ENCODE measurements around the gene SEC14L3. TPM values are rescaled to one million over a fixed set of nuclear protein-coding genes. Genes with fewer than 3 reads are reported as not detected.

SEC14L3 gene
- total RNA-seq, 4 donors from 2014 or later: not detected

DNA sequence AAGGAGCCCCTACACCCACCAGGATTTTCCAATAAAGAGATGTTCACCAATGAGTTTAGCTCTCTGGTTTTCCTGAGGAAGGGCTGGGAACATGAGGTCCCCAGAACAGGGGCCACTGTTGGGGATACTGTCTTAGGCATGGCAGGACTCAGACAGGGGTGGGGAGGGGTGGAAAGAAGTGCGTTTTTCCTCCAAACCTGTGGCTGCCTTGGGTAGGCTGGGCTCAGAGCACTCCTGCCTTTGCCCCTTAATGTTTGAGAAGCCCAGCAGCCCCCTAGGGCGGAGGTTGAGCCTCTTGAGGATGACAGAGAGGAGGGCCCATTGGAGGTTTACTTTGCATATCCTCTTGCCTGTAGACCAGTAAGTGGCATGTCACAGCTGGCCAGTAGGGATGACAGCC, 35.6 kb downstream of the SEC14L3 start:
- in situ Hi-C loops (cut with MboI; ENCODE audit: low pct_ligation_motif_present in 1 of 4, low pct_unique_long_range_greater_than_20kb in 1 of 4, low sequenced_read_pairs in 3 of 4): no loop called here
- peak overlapping the region in 2 of 4 donors; percentile 13 to 43 for H3K27ac ChIP-seq
- TF ChIP-seq POLR2AphosphoS5 (IDR thresholded peaks at IDR 0.05) (no peak), POLR2A (IDR thresholded peaks at IDR 0.05) (no peak), EP300 (IDR thresholded peaks at IDR 0.05; ENCODE audit: low read depth) (no peak)
- TF ChIP-seq, protein P1, sequence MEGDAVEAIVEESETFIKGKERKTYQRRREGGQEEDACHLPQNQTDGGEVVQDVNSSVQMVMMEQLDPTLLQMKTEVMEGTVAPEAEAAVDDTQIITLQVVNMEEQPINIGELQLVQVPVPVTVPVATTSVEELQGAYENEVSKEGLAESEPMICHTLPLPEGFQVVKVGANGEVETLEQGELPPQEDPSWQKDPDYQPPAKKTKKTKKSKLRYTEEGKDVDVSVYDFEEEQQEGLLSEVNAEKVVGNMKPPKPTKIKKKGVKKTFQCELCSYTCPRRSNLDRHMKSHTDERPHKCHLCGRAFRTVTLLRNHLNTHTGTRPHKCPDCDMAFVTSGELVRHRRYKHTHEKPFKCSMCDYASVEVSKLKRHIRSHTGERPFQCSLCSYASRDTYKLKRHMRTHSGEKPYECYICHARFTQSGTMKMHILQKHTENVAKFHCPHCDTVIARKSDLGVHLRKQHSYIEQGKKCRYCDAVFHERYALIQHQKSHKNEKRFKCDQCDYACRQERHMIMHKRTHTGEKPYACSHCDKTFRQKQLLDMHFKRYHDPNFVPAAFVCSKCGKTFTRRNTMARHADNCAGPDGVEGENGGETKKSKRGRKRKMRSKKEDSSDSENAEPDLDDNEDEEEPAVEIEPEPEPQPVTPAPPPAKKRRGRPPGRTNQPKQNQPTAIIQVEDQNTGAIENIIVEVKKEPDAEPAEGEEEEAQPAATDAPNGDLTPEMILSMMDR (IDR thresholded peaks at IDR 0.05): no peak
- no peaks in the 10 kb centered on the region for H3K27me3 ChIP-seq
- intact Hi-C loops (cut with DNase I; ENCODE audit: low total_unique reads): no loop called here
- whole genome bisulfite sequencing, 2 donors (ENCODE audit: low coverage in 1 of 2): 85% methylated on average over 2 of the region's 2 CpGs; no CpG with 5 or more reads in 1 of the 2 donors
- H3K36me3 ChIP-seq: no peaks in the 10 kb centered on the region
- H3K4me3 ChIP-seq: no peak overlapping the region
- H3K9me3 ChIP-seq: no peaks in the 10 kb centered on the region
- H3K4me1 ChIP-seq: peaks cover 0 to 7% (median 3%) of the 10 kb centered on the region in 4 donors
- no peak for DNase-seq

DNA sequence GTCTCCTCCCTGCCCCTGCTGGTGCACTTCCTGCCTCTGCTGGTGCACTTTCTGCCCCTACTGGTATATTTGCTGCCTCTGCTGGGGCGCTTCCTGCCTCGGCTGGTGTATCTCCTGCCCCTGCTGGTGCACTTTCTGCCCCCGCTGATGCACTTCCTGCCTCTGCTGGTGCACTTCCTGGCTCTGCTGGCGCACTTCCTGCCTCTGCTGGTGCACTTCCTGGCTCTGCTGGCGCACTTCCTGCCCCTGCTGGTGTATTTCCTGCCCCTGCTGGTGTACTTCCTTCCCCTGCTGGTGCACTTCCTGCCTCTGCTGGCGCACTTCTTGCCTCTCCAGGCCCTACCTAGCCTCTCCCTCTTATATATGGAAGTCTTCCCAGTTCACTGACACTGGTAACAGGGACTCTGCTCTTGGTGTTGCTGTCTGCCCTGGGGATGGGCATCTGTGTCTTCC, 36.1 kb downstream of the SEC14L3 start:
- no peaks in the 10 kb centered on the region for H3K9me3 ChIP-seq
- intact Hi-C loops (cut with DNase I; ENCODE audit: low total_unique reads) (no loop called here), in situ Hi-C loops (cut with MboI; ENCODE audit: low pct_ligation_motif_present in 1 of 4, low pct_unique_long_range_greater_than_20kb in 1 of 4, low sequenced_read_pairs in 3 of 4) (no loop called here)
- DNase-seq: peak; percentile 65
- H3K27ac ChIP-seq: peak overlapping the region in 2 of 4 donors; percentile 13 to 43
- no peaks in the 10 kb centered on the region for H3K36me3 ChIP-seq
- no peak for TF ChIP-seq POLR2A (IDR thresholded peaks at IDR 0.05)
- TF ChIP-seq, protein P1 (IDR thresholded peaks at IDR 0.05): peak in 1 of 5 experiments; percentile 29
- TF ChIP-seq EP300 (IDR thresholded peaks at IDR 0.05; ENCODE audit: low read depth): no peak
- no peak for TF ChIP-seq POLR2AphosphoS5 (IDR thresholded peaks at IDR 0.05)
- peaks cover 0 to 7% (median 3%) of the 10 kb centered on the region in 4 donors for H3K4me1 ChIP-seq
- 67% methylated on average over 6 of the region's 6 CpGs; no CpG with 5 or more reads in 1 of the 2 donors for WGBS, 2 donors (ENCODE audit: low coverage in 1 of 2)
- H3K4me3 ChIP-seq: no peak overlapping the region
- H3K27me3 ChIP-seq: no peaks in the 10 kb centered on the region

DNA sequence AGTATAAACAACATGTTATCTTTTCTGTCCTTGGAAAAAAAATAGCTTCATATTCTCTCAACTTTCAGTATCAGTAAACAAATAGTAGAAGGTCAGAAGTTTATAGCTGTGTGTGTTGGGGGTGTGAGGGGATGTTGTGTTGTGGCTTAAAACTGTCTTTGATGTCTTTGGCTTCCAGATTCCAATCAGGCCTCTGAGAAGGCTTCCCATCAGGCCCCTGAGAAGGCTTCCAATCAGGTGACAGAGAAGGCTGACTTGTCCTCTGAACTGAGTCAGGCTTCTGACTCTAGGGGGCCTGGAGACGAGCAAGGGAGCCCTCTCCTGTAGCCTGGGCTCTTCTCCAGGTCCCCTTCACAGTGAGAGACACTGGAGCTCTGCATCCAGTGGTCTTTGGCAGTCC, 37.0 kb downstream of the SEC14L3 start:
- no peak for DNase-seq
- H3K4me1 ChIP-seq: peaks cover 0 to 7% (median 3%) of the 10 kb centered on the region in 4 donors
- no peak overlapping the region for H3K4me3 ChIP-seq
- no peaks in the 10 kb centered on the region for H3K27me3 ChIP-seq
- 69% methylated on average over 1 of the region's 1 CpG; no CpG with 5 or more reads in 1 of the 2 donors for WGBS, 2 donors (ENCODE audit: low coverage in 1 of 2)
- H3K27ac ChIP-seq: peak overlapping the region in 1 of 4 donors; percentile 43
- in situ Hi-C loops (cut with MboI; ENCODE audit: low pct_ligation_motif_present in 1 of 4, low pct_unique_long_range_greater_than_20kb in 1 of 4, low sequenced_read_pairs in 3 of 4) (no loop called here), intact Hi-C loops (cut with DNase I; ENCODE audit: low total_unique reads) (no loop called here)
- TF ChIP-seq, protein P1 (IDR thresholded peaks at IDR 0.05): no peak
- TF ChIP-seq POLR2AphosphoS5 (IDR thresholded peaks at IDR 0.05): no peak
- TF ChIP-seq EP300 (IDR thresholded peaks at IDR 0.05; ENCODE audit: low read depth): no peak
- TF ChIP-seq POLR2A (IDR thresholded peaks at IDR 0.05): no peak
- H3K36me3 ChIP-seq: no peaks in the 10 kb centered on the region
- no peaks in the 10 kb centered on the region for H3K9me3 ChIP-seq

DNA sequence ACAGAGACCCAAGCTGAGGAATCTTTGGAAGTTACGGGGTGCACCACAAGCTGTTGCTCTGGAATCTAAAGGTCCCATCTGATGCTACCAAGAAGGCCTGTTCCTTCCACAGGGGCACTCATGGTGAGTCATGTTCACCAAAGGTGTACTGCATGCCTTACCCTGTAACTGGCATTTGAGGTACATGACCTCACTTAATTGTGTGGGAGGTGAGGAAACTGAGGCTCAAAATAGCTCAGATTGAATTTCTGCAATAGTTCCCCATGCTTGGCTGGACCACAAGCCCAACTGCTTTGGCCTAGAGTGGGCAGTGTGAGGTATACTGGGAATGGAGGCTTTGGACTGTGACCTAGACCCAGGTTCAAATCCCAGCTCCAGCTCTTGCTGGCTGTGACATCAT, 38.0 kb downstream of the SEC14L3 start:
- H3K4me1 ChIP-seq: peaks cover 0 to 7% (median 3%) of the 10 kb centered on the region in 4 donors
- no peaks in the 10 kb centered on the region for H3K27me3 ChIP-seq
- H3K36me3 ChIP-seq: no peaks in the 10 kb centered on the region
- intact Hi-C loops (cut with DNase I; ENCODE audit: low total_unique reads) (no loop called here), in situ Hi-C loops (cut with MboI; ENCODE audit: low pct_ligation_motif_present in 1 of 4, low pct_unique_long_range_greater_than_20kb in 1 of 4, low sequenced_read_pairs in 3 of 4) (no loop called here)
- WGBS, 2 donors (ENCODE audit: low coverage in 1 of 2): 100% methylated on average over 1 of the region's 1 CpG; no CpG with 5 or more reads in 1 of the 2 donors
- TF ChIP-seq POLR2AphosphoS5 (IDR thresholded peaks at IDR 0.05) (no peak), POLR2A (IDR thresholded peaks at IDR 0.05) (no peak), EP300 (IDR thresholded peaks at IDR 0.05; ENCODE audit: low read depth) (no peak)
- TF ChIP-seq, protein P1 (IDR thresholded peaks at IDR 0.05): no peak
- no peaks in the 10 kb centered on the region for H3K9me3 ChIP-seq
- no peak for DNase-seq
- no peak overlapping the region for H3K4me3 ChIP-seq
- H3K27ac ChIP-seq: no peak overlapping the region
